T-helper 17 cell (primary cell): Measurements from ENCODE around the gene KCNMA1. TPM values are rescaled to one million over a fixed set of nuclear protein-coding genes. Genes with fewer than 3 reads are reported as not detected.
"Not testable (repeated sequence)": the region's sequence is repeated elsewhere in the genome, so short reads cannot be mapped to it uniquely, and the experiment has no call there.

ENCODE experiments used
- ATAC-seq: fragments of 150-1000 bp; cut with Tn5 transposase; 2 replicates; pipeline ENCODE4 v1.10.0; 2021; ENCODE audit warnings: mild to moderate bottlenecking, moderate library complexity
- DNase-seq, 3 donors: peaks; one replicate each; pipeline versions ENCODE4 v3.0.0 to v3.0.0-alpha.2; 2020 to 2021
- H3K9me3 ChIP-seq: one replicate; pipeline ENCODE4 v1.7.0; 2013; ENCODE audit warnings: low read length, mild to moderate bottlenecking; ENCODE audit not compliant: control insufficient read depth, poor library complexity, severe bottlenecking
- H3K27ac Mint-ChIP-seq: one replicate; pipeline ENCODE4 v1.8.0; 2022; ENCODE audit warnings: mild to moderate bottlenecking, moderate library complexity, mixed read lengths
- H3K27me3 Mint-ChIP-seq: one replicate; pipeline ENCODE4 v1.8.0; 2022; ENCODE audit warnings: mixed read lengths
- H3K36me3 Mint-ChIP-seq: one replicate; pipeline ENCODE4 v1.8.0; 2022; ENCODE audit warnings: low read depth, mixed read lengths
- H3K4me1 Mint-ChIP-seq: one replicate; pipeline ENCODE4 v1.8.0; 2022; ENCODE audit warnings: mild to moderate bottlenecking, mixed read lengths
- H3K4me3 Mint-ChIP-seq: one replicate; pipeline ENCODE4 v1.8.0; 2022; ENCODE audit warnings: mild to moderate bottlenecking, moderate library complexity, mixed read lengths
- total RNA-seq, 4 donors: library from RNA in 2 of 4; stranded (reverse) in 2 of 4; gene quantifications; one replicate each; pipeline ENCODE4 v1.2.3 and lab custom pipeline; 2022 to 2026

The KCNMA1 gene
- total RNA-seq, 2 donors from 2014 or later: 0.27 TPM; not detected in 1

DNA sequence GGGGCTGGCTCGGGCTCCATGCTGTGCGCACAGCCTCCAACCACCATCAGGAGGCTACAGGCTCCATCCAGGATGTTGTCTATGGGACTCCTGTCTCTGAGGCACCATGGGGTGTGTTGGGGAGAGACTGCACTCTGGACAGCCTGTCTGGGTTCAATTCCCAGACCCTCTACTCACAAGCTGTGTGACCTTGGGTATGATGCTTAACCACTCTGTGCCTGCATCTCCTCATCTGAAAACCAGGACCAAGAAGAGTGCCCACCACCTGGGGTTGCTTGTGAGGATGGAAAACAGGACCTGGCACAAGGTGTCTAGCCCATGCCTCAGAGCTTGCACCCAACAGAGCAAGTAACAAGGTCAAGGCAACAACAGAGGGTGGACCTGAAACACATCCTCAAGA, 109.8 kb downstream of the KCNMA1 start:
- no peaks in the 10 kb centered on the region for H3K9me3 ChIP-seq
- H3K27ac Mint-ChIP-seq: no peak overlapping the region
- no peak for DNase-seq
- no peaks in the 10 kb centered on the region for H3K36me3 Mint-ChIP-seq
- H3K4me3 Mint-ChIP-seq: no peak overlapping the region
- ATAC-seq: no peak
- H3K27me3 Mint-ChIP-seq: peaks cover 30% of the 10 kb centered on the region
- no peaks in the 10 kb centered on the region for H3K4me1 Mint-ChIP-seq

DNA sequence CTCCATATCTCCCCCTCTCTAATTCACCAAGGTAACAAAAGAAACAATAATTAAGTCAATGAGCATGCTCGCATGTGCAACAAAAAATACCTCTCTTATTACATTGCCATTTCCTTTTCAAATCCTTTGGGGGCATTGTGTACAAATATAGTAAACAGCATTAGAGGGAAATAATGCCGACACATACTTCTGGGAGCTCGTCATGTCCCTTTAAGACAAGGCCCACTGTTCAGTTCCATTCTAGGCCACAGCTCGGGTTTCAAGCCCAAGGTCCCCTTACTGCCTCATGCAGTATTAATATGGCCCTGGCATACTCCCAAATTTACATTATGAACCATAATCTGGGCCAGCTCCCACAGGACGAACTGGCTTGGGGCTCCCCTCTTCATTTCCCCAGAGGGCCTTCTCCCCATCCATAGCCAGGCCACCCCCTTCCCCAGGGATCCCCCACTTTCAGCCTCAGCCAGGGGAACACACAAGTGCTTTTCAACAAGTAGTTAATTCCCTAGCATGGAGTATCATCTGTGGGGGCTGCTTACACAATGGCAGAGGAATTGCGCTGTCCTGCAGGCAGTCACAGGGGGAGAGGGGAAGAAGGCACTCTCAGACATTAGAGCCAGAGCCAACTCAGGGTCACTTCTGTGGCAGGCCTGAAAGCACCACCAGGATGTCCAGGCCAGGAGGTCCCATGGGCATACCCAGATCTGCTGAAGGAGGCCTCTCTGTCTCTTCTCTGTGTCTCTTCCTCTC, 110.6 kb downstream of the KCNMA1 start:
- H3K9me3 ChIP-seq: no peaks in the 10 kb centered on the region
- H3K27me3 Mint-ChIP-seq: peaks cover 37% of the 10 kb centered on the region
- no peak for DNase-seq
- H3K27ac Mint-ChIP-seq: no peak overlapping the region
- no peak for ATAC-seq
- H3K36me3 Mint-ChIP-seq: no peaks in the 10 kb centered on the region
- H3K4me3 Mint-ChIP-seq: no peak overlapping the region
- no peaks in the 10 kb centered on the region for H3K4me1 Mint-ChIP-seq

DNA sequence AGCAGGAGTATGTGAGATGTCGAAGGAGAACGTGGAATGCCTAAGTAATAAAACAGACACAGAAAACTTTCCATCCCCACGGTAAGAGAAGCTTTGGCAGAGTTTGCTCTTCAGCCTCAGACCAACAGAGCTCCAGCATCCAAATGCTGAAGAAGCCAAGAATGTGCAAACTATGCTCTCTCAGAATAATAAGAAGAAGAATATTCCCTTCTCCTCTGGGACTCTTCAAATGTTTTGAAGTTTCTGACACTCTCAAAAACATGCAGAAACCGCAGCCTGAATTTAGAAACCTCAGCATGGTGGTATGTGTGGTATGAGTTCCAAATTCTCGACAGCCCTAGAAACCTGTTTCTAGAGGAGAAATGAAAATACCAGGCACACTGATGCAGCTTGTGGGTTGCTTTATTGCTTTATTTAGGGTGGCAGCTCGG, 113.3 kb downstream of the KCNMA1 start:
- ATAC-seq: no peak
- H3K9me3 ChIP-seq: no peaks in the 10 kb centered on the region
- Mint-ChIP-seq H3K36me3 (no peaks in the 10 kb centered on the region), H3K27ac (no peak overlapping the region), H3K4me3 (no peak overlapping the region), H3K4me1 (no peaks in the 10 kb centered on the region), H3K27me3 (peaks cover 37% of the 10 kb centered on the region)
- no peak for DNase-seq

DNA sequence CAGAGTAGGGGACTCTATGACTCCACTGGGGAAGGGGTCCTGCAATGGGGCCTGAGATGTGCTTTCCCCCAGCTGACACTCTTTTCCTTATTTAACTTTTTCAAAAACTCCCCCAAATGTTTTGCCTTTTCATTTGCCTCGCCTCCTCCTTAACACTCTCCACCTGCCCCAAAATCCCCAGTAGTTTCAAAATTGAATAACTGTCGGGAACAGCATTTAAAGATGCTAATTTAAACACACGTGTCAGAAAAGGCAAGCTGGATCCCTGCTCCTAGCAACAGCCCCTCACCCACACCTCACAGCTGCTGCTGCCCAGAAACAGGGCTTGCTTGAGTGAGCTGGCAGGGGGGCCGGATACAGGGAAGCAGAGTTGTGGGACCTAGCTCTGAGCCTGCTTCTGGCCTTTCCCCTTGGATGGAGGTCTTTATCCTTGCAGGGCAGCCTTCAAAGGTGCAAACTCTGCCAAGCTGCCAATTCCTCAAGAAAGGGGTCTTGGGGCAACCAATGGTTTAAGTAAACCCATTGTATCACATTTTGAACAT, 115.3 kb downstream of the KCNMA1 start:
- no peak for DNase-seq
- Mint-ChIP-seq H3K27me3 (peaks cover 46% of the 10 kb centered on the region), H3K4me1 (no peaks in the 10 kb centered on the region), H3K36me3 (peaks cover 2% of the 10 kb centered on the region), H3K4me3 (no peak overlapping the region), H3K27ac (no peak overlapping the region)
- ATAC-seq: no peak
- no peaks in the 10 kb centered on the region for H3K9me3 ChIP-seq

DNA sequence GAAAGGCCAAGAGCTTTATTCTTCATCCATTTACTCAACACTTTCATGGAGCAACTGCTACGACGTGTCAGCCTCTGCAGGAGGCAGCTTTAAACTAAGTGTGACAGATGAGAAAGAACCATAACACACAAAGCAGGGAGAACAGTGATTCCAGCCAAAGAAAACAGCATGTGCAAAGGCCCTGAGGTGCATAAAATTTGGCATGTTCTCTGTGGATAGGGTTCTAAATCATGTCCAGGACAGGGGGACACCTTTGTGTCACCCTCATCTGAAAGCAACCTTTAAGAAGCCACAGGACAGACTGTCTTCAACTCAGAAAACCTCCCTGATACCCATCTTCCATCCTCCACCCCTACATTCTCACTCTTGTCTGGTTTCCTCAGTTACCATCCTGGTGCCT, 116.6 kb downstream of the KCNMA1 start:
- Mint-ChIP-seq H3K36me3 (peaks cover 2% of the 10 kb centered on the region), H3K27ac (no peak overlapping the region), H3K4me1 (no peaks in the 10 kb centered on the region), H3K4me3 (no peak overlapping the region), H3K27me3 (peaks cover 47% of the 10 kb centered on the region)
- no peak for DNase-seq
- no peaks in the 10 kb centered on the region for H3K9me3 ChIP-seq
- no peak for ATAC-seq

DNA sequence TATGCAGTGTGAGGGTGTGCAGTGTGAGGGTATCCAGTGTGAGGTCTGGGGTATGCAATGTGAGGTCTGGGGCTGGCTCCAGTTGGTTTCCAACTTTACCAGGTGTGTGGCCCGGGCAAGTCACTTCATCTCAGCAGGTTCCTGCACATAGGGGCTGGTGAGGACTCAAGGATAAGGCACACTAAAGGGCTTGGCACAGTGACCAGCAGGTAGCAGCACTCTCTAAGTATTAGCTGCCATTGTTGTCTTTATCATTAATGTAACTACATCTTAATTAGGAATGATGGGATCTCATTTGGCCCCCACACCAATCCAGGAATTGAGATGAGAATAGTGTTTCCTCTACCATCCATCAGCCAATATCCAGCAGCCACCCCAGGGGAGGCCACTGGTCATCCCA, 117.3 kb downstream of the KCNMA1 start:
- DNase-seq: no peak
- H3K36me3 Mint-ChIP-seq: peaks cover 2% of the 10 kb centered on the region
- peaks cover 47% of the 10 kb centered on the region for H3K27me3 Mint-ChIP-seq
- H3K9me3 ChIP-seq: no peaks in the 10 kb centered on the region
- no peak overlapping the region for H3K27ac Mint-ChIP-seq
- no peak overlapping the region for H3K4me3 Mint-ChIP-seq
- ATAC-seq: no peak
- H3K4me1 Mint-ChIP-seq: no peaks in the 10 kb centered on the region

DNA sequence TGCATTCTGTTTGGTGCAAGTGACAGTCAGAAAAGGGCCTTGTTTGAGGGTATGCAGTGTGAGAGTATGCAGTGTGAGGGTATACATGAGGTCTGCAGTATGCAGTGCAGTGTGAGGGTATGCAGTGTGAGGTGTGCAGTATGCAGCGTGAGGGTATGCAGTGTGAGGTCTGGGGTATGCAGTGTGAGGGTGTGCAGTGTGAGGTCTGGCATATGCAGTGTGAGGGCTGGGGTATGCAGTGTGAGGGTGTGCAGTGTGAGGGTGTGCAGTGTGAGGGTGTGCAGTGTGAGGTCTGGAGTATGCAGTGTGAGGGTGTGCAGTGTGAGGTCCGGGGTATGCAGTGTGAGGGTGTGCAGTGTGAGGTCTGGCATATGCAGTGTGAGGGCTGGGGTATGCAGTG, 117.8 kb downstream of the KCNMA1 start:
- H3K27me3 Mint-ChIP-seq: peaks cover 45% of the 10 kb centered on the region
- H3K9me3 ChIP-seq: not testable (repeated sequence)

DNA sequence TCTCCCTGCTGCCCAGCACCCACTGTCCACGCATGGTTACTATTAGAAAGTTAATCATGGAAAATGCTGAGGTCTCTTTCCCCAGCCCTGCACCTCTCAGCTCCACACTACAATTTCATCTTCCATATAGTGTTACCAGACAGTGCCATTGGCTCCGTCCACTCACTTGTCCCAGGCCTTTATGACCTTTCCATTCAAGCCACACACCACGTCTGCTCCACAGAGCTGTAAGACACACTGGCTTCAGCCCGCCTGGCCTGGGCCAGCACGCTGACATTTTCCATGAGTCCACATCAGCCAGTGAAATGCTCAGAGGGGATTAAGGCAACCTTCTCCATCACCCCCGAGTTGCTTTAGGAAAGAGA, 118.7 kb downstream of the KCNMA1 start:
- ATAC-seq: no peak
- no peaks in the 10 kb centered on the region for H3K9me3 ChIP-seq
- peaks cover 45% of the 10 kb centered on the region for H3K27me3 Mint-ChIP-seq
- peaks cover 2% of the 10 kb centered on the region for H3K36me3 Mint-ChIP-seq
- no peaks in the 10 kb centered on the region for H3K4me1 Mint-ChIP-seq
- no peak overlapping the region for H3K27ac Mint-ChIP-seq
- no peak overlapping the region for H3K4me3 Mint-ChIP-seq
- no peak for DNase-seq

More for the DNA sequence above, 117.8 kb downstream of the KCNMA1 start:
- not testable (repeated sequence) for H3K27ac Mint-ChIP-seq, ATAC-seq, H3K4me1 Mint-ChIP-seq, H3K4me3 Mint-ChIP-seq, DNase-seq, H3K36me3 Mint-ChIP-seq

DNA sequence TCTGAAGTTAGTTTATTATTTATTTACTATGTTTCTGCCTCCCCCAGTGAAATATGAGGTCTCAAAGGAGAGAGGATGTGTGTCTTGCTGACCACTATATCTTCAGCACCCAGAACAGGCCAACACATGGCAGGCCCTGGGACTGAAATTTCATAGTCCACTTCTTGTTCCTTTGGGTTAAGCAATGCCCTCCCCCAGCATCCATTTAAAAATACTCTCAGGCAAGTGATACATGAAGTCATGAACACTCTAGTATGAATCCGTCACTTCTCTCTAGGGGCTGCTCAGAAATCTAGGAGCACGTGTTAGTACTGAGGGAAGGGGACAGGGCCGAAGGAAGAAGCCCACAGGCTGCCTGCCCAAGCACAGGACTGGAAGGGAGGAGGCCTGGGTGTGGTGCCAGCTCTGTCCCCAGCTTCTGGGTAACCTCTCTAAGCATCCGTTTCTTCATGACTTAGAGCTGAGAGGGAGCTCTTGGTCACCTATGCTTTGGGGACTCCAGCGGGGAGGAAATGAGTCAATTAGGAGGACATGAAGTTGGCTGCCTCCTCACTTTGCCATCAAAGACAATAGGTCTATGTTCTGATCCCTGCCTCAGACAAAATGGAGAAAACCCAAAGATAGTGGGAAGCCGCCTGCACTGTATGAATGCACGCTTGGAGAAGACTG, 119.2 kb downstream of the KCNMA1 start:
- no peak overlapping the region for H3K4me3 Mint-ChIP-seq
- ATAC-seq (no peak), DNase-seq (no peak)
- H3K27me3 Mint-ChIP-seq: peaks cover 48% of the 10 kb centered on the region
- H3K27ac Mint-ChIP-seq: no peak overlapping the region
- no peaks in the 10 kb centered on the region for H3K9me3 ChIP-seq
- H3K36me3 Mint-ChIP-seq: peaks cover 2% of the 10 kb centered on the region
- peaks cover 1% of the 10 kb centered on the region for H3K4me1 Mint-ChIP-seq

DNA sequence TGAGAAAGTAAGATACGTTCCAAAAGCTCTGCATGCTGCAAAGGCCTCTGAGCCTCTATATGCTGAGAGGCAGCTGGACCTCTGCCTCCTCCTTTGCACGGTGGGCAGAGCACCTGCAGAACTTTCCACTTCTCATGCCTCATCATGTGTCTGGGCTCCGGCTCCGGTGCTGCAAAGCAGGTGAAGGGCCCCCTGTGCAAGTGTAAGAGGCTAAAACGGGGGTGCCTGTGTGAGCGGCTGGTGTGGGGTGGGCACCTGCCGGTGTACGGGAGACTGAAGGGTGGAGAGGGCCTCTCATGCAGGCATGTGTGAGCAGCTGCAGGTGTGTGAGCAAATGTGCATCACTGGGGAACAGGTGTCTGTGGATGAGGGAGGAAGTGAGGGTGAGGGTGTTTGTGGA, 121.0 kb downstream of the KCNMA1 start:
- Mint-ChIP-seq H3K36me3 (peaks cover 5% of the 10 kb centered on the region), H3K27me3 (peaks cover 50% of the 10 kb centered on the region), H3K4me3 (no peak overlapping the region), H3K4me1 (peaks cover 5% of the 10 kb centered on the region), H3K27ac (no peak overlapping the region)
- no peak for DNase-seq
- no peak for ATAC-seq
- H3K9me3 ChIP-seq: no peaks in the 10 kb centered on the region

DNA sequence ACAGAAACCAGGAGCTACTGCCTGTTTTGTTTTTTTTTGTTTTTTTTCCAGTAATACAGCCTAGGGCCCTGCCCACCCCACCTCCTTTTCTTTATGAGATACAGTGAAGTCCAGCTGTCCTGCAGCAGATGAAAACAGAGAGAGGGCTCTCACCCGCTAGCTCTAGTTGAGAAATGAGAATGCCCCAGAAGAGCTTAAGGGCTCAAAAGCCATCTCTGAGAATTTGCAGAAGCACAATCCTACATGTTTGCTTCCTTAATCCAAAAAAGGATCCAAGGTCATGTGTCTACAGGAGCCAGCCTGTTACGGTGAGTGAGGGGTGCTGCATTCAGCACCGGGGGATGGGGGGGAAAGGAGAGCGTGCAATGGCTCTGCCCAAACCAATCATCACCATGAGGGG, 122.7 kb downstream of the KCNMA1 start:
- H3K4me3 Mint-ChIP-seq: no peak overlapping the region
- no peak for ATAC-seq

DNA sequence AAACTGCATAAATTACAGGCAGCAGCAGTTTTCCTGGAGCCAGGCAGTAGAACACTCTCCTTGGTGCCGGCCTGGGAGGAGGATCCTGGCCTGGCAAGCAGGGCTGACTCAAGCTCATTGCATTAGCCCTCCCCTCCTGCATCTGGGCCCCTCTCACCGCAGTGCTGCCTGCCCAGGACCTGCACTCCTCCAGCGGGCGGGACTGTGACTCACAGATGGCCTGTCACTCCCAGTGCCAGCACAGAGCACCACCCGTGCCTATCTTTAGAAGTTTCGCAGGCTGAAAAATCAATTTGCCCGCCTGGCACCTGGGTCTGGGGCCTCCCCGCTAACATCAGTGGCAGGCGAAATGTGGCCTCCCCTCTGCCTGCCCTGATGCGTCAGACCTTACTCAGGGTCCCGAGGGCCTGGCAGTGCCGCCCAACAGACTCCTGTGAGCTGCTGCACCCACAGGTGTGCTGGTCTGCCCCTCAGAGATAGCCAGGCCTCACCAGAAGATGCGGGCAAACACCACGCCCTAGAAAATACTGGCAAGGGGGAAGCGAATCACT, 123.8 kb downstream of the KCNMA1 start:
- no peak overlapping the region for H3K4me3 Mint-ChIP-seq
- ATAC-seq (no peak), DNase-seq (no peak)
- H3K27me3 Mint-ChIP-seq: peaks cover 73% of the 10 kb centered on the region
- peaks cover 5% of the 10 kb centered on the region for H3K4me1 Mint-ChIP-seq
- H3K27ac Mint-ChIP-seq: no peak overlapping the region
- peaks cover 5% of the 10 kb centered on the region for H3K36me3 Mint-ChIP-seq
- H3K9me3 ChIP-seq: no peaks in the 10 kb centered on the region

More for the DNA sequence above, 122.7 kb downstream of the KCNMA1 start:
- Mint-ChIP-seq H3K27ac (no peak overlapping the region), H3K36me3 (peaks cover 5% of the 10 kb centered on the region), H3K4me1 (peaks cover 5% of the 10 kb centered on the region), H3K27me3 (peaks cover 67% of the 10 kb centered on the region)
- no peaks in the 10 kb centered on the region for H3K9me3 ChIP-seq
- no peak for DNase-seq

DNA sequence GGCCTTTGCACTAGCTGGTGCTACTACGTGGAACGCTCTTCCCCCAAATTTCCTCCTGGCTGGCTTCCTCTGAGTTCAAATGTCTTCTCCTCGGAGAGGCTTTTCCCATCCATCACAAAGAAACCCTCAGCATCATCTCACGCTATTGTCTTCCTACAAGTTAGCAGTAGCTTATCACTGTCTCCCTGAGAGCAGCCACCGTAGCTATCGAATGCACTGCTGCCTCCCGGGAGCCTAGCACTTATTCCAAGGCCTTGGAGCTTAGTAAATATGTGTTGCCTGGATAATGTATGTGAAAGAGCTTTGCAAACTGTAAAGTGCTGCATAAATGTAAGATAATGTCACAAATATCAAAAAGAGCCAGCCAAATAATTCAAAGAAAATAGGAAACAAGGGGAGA, 124.4 kb downstream of the KCNMA1 start:
- peaks cover 5% of the 10 kb centered on the region for H3K36me3 Mint-ChIP-seq

More for the DNA sequence above, 124.4 kb downstream of the KCNMA1 start:
- ATAC-seq (no peak), DNase-seq (no peak)
- no peak overlapping the region for H3K27ac Mint-ChIP-seq
- H3K27me3 Mint-ChIP-seq: peaks cover 75% of the 10 kb centered on the region
- no peaks in the 10 kb centered on the region for H3K9me3 ChIP-seq
- H3K4me3 Mint-ChIP-seq: no peak overlapping the region
- H3K4me1 Mint-ChIP-seq: peaks cover 5% of the 10 kb centered on the region
